ENCODE data around the gene NDUFAF8. TPM values are rescaled to one million over a fixed set of nuclear protein-coding genes. Genes with fewer than 3 reads are reported as not detected.

NDUFAF8 gene
- total RNA-seq, 1 donor from 2014 or later, result 38.9 TPM

DNA sequence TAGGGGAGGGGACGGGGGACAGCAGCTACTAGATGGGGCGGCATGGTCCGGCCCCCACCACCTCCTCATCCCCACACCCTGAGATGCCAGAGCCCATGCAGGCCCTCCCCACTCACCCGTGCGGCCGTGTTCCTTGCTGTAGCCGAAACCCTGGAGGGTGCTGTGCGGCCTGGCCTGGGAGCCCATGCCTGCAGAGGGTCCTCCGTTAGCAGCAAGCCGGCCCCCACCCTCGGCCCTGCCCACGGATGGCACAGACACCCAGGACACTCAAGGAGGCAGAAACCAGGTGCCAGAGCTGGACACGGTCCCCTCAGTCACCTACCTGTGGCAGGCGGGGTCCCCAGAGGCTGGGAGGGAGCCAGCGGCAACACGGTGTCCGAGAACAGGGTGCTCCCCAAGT, 5.8 kb upstream of the NDUFAF8 start:
- Mint-ChIP-seq H3K27ac (ENCODE audit: unreplicated experiment) (no peak overlapping the region), H3K4me1 (ENCODE audit: unreplicated experiment) (peaks cover 13% of the 10 kb centered on the region), H3K4me3 (ENCODE audit: unreplicated experiment) (no peak overlapping the region), H3K36me3 (ENCODE audit: unreplicated experiment) (peaks cover 14% of the 10 kb centered on the region), H3K9me3 (ENCODE audit: unreplicated experiment) (no peaks in the 10 kb centered on the region), H3K27me3 (ENCODE audit: unreplicated experiment) (no peaks in the 10 kb centered on the region)
- no peak for DNase-seq (ENCODE audit: extremely low spot score, unreplicated experiment)
- TF ChIP-seq, protein P1, sequence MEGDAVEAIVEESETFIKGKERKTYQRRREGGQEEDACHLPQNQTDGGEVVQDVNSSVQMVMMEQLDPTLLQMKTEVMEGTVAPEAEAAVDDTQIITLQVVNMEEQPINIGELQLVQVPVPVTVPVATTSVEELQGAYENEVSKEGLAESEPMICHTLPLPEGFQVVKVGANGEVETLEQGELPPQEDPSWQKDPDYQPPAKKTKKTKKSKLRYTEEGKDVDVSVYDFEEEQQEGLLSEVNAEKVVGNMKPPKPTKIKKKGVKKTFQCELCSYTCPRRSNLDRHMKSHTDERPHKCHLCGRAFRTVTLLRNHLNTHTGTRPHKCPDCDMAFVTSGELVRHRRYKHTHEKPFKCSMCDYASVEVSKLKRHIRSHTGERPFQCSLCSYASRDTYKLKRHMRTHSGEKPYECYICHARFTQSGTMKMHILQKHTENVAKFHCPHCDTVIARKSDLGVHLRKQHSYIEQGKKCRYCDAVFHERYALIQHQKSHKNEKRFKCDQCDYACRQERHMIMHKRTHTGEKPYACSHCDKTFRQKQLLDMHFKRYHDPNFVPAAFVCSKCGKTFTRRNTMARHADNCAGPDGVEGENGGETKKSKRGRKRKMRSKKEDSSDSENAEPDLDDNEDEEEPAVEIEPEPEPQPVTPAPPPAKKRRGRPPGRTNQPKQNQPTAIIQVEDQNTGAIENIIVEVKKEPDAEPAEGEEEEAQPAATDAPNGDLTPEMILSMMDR (IDR thresholded peaks at IDR 0.05), result no peak

DNA sequence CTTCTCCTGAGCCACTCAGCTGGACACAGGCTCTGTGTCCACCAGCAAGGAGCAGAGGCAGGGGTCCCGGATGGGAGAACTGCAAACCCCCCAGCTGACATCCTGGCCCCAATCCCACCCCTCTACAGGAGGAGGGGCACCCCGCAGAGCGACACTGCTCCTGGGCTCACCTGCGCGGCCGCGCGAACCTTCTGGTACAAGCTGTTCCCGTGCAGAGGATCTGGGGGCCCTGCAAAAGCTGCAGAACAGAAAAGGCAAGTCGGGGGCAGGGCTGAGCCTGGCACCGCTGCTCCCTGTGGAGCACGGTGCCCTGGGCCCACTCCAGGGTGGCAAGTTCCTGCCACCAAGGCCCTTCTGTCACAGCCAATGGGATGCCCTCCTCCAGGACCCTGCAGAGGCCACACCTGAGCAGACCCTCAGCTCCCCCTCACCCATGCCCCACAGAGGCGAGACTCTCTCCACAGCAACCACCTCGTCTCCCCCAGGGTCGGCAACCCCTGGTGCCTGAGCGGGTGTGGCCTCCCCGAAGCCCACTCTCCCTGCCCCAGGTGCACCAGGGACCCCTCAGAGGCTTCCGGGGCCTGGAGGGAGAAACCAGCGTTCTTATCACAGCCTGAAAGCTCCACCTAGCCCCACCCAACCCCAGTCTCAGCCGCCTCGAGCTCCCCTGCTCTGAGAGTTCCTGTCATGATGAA, 5.2 kb upstream of the NDUFAF8 start:
- TF ChIP-seq, protein P1 (IDR thresholded peaks at IDR 0.05), result no peak
- H3K36me3 Mint-ChIP-seq (ENCODE audit: unreplicated experiment), result peaks cover 12% of the 10 kb centered on the region
- peaks cover 13% of the 10 kb centered on the region for H3K4me1 Mint-ChIP-seq (ENCODE audit: unreplicated experiment)
- DNase-seq (ENCODE audit: extremely low spot score, unreplicated experiment), result no peak
- no peaks in the 10 kb centered on the region for H3K9me3 Mint-ChIP-seq (ENCODE audit: unreplicated experiment)
- no peak overlapping the region for H3K27ac Mint-ChIP-seq (ENCODE audit: unreplicated experiment)
- no peak overlapping the region for H3K4me3 Mint-ChIP-seq (ENCODE audit: unreplicated experiment)
- H3K27me3 Mint-ChIP-seq (ENCODE audit: unreplicated experiment), result no peaks in the 10 kb centered on the region

DNA sequence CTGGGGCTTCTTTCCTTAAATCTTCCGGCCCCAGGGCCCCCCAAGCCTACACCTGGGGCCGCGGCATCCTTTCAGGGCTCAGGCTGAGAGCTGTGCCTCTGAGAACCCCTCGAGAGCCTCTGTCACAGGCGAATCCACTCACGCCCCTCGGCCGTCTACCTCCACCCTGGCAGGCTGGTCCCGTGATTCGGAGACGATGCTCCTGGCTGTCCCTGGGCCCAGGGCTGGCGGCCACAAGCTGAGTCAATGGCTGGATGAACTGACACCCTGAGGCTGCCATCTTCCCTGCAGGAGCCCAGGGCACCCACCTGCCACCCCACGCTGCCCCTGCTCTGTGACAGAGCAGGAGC, 4.6 kb upstream of the NDUFAF8 start:
- H3K4me3 Mint-ChIP-seq (ENCODE audit: unreplicated experiment), result no peak overlapping the region
- H3K9me3 Mint-ChIP-seq (ENCODE audit: unreplicated experiment), result no peaks in the 10 kb centered on the region
- no peaks in the 10 kb centered on the region for H3K27me3 Mint-ChIP-seq (ENCODE audit: unreplicated experiment)
- DNase-seq (ENCODE audit: extremely low spot score, unreplicated experiment), result no peak
- H3K4me1 Mint-ChIP-seq (ENCODE audit: unreplicated experiment), result peaks cover 13% of the 10 kb centered on the region
- H3K36me3 Mint-ChIP-seq (ENCODE audit: unreplicated experiment), result peaks cover 12% of the 10 kb centered on the region
- no peak overlapping the region for H3K27ac Mint-ChIP-seq (ENCODE audit: unreplicated experiment)
- TF ChIP-seq, protein P1 (IDR thresholded peaks at IDR 0.05), result no peak

DNA sequence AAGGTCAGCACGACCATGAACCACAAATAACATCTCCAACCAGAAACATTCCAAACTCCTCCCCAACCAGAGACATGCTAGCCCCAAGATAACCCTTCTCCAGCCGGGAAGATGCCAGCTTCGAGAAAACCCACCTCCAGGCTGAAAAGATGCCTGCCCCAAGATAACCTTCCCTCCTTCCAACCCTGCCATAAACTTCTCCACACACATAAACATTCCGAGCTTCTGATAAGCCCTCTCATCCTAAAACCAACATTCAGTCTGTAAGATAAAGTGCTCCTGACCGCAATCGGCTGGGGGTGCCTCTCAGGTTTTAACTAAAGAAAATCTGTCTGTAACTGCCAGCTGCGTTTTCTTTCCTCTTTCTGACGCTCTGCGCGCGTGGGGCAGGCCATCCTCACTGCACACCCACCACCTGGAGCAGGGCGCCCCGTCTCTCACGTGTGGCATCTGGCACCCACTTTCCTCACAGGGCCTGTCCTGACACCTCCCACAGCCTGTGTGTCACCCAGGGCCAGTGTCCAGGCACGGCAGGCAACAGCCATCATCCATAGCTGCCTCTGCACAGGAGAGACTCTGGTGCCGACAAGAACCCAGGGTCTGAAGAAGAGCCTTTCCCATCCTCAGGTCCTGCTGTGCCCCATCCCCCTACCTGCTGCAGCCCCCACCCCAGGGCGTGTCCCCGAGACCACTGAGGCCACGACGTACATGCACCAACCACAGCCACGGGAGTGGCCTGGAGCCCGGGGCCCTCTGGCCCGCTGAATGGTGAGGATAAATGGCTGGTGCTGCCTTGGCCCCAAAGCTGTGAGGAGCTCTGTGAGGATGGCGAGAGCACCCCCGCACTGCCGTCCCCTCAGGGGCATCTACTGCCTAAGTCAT, 3.9 kb upstream of the NDUFAF8 start:
- H3K27me3 Mint-ChIP-seq (ENCODE audit: unreplicated experiment), result no peaks in the 10 kb centered on the region
- TF ChIP-seq, protein P1 (IDR thresholded peaks at IDR 0.05), result no peak
- peaks cover 17% of the 10 kb centered on the region for H3K4me1 Mint-ChIP-seq (ENCODE audit: unreplicated experiment)
- no peak for DNase-seq (ENCODE audit: extremely low spot score, unreplicated experiment)
- H3K9me3 Mint-ChIP-seq (ENCODE audit: unreplicated experiment), result no peaks in the 10 kb centered on the region
- H3K27ac Mint-ChIP-seq (ENCODE audit: unreplicated experiment), result no peak overlapping the region
- peaks cover 5% of the 10 kb centered on the region for H3K36me3 Mint-ChIP-seq (ENCODE audit: unreplicated experiment)
- H3K4me3 Mint-ChIP-seq (ENCODE audit: unreplicated experiment), result no peak overlapping the region
